ENCODE measurements around the gene AUP1. TPM values are rescaled to one million over a fixed set of nuclear protein-coding genes. Genes with fewer than 3 reads are reported as not detected.

The AUP1 gene
- total and polyA plus RNA-seq, 11 donors = 33.6 to 168 (median 56.4) TPM

GRCh38 chr2:74512744-74513604, 16.5 kb downstream of the AUP1 start:
- Histone ChIP-seq H3K4me3 (no peak overlapping the region), H3K36me3 (no peaks in the 10 kb centered on the region), H3K9me3 (no peaks in the 10 kb centered on the region), H3K4me1 (peaks cover 0 to 44% (median 26%) of the 10 kb centered on the region in 12 donors), H3K27me3 (peaks cover 55 to 91% (median 79%) of the 10 kb centered on the region in 9 donors), H3K27ac (no peak overlapping the region)
- DNase-seq (peak in 1 of 5 donors; percentile 7), ATAC-seq (no peak)
- 4 to 11% (median 6%) methylated on average over 9 to 36 of the region's 36 CpGs for WGBS, 4 donors
- TF ChIP-seq POLR2A (IDR thresholded peaks at IDR 0.05) (no peak), CTCF (IDR thresholded peaks at IDR 0.05) (no peak)
- intact Hi-C loops (cut with DNase I) = no loop called here

- peaks cover 42 to 79% (median 62%) of the 10 kb centered on the region in 9 donors for H3K27me3 ChIP-seq
- intact Hi-C loops (cut with DNase I) = no loop called here
- H3K4me3 ChIP-seq = no peak overlapping the region
- H3K4me1 ChIP-seq = peaks cover 4 to 44% (median 30%) of the 10 kb centered on the region in 12 donors
- peaks cover 0 to under 1% (median 0%) of the 10 kb centered on the region in 9 donors for H3K36me3 ChIP-seq
- no peaks in the 10 kb centered on the region for H3K9me3 ChIP-seq
- DNase-seq (no peak), ATAC-seq (no peak)
- no peak overlapping the region for H3K27ac ChIP-seq
- TF ChIP-seq POLR2A (IDR thresholded peaks at IDR 0.05) = no peak
- no peak for TF ChIP-seq CTCF (IDR thresholded peaks at IDR 0.05)
- 33 to 51% (median 34%) methylated on average over 11 of the region's 11 CpGs for WGBS, 4 donors
Observed at GRCh38 chr2:74511104-74511989, 18.2 kb downstream of the AUP1 start.

GRCh38 chr2:74510272-74510671, 19.2 kb downstream of the AUP1 start:
- H3K27me3 ChIP-seq = peaks cover 31 to 74% (median 52%) of the 10 kb centered on the region in 9 donors
- DNase-seq (no peak), ATAC-seq (no peak)
- no peak overlapping the region for H3K4me3 ChIP-seq
- no peaks in the 10 kb centered on the region for H3K9me3 ChIP-seq
- WGBS, 4 donors = 68 to 79% (median 73%) methylated on average over 4 of the region's 4 CpGs
- intact Hi-C loops (cut with DNase I) = no loop called here
- peaks cover 6 to 44% (median 31%) of the 10 kb centered on the region in 12 donors for H3K4me1 ChIP-seq
- no peak for TF ChIP-seq POLR2A (IDR thresholded peaks at IDR 0.05)
- no peak overlapping the region for H3K27ac ChIP-seq
- H3K36me3 ChIP-seq = peaks cover 0 to 11% (median 8%) of the 10 kb centered on the region in 9 donors

- H3K9me3 ChIP-seq = no peaks in the 10 kb centered on the region
- intact Hi-C loops (cut with DNase I) = loop anchor here in 4 of 10 donors (1.0 to 5.0 kb wide), 6 partner anchors 21 to 79 kb away; partner anchors contain the start of genes AUP1 (in 2 of the 4), HTRA2 (in 2 of the 4), TTC31 (in 2 of the 4) and CCDC142 (in 1 of the 4)
- H3K4me3 ChIP-seq = peak overlapping the region; percentile 41 to 92 (median 78)
- peaks cover 0 to 18% (median 15%) of the 10 kb centered on the region in 9 donors for H3K36me3 ChIP-seq
- 12 to 17% (median 15%) methylated on average over 36 to 38 of the region's 38 CpGs for WGBS, 4 donors
- peak overlapping the region; percentile 95 to 100 (median 98) for H3K27ac ChIP-seq
- peaks cover 9 to 53% (median 29%) of the 10 kb centered on the region in 9 donors for H3K27me3 ChIP-seq
- peaks cover 4 to 48% (median 33%) of the 10 kb centered on the region in 12 donors for H3K4me1 ChIP-seq
- TF ChIP-seq CTCF (IDR thresholded peaks at IDR 0.05) = no peak
- peak in 3 of 4 donors; percentile 1 to 16 (median 10) for ATAC-seq
- DNase-seq = peak in 2 of 5 donors; percentile 35 to 40
Observed at GRCh38 chr2:74507926-74508520, 21.5 kb downstream of the AUP1 start.

Data from heart left ventricle (tissue), 16 donors.